HEK293 (cell line): ENCODE results near the gene EGR4.

Experiments
- CTCF ChIA-PET: fragments of 350-600 bp; formaldehyde crosslinking; extraction: SDS; loops from one replicate; lab custom pipeline; 2021; ENCODE audit warnings: antibody characterized with exemption; lab: Yijun Ruan, JAX
- POLR2A ChIA-PET: fragments of 300-600 bp; formaldehyde crosslinking; extraction: SDS; loops from one replicate; lab custom pipeline; 2020; ENCODE audit warnings: antibody characterized with exemption, inconsistent platforms; lab: Yijun Ruan, JAX
- H3K27ac ChIP-seq: fragments of 200-500 bp; sonication (Bioruptor generic); 2 replicates; pipeline ENCODE4 v1.5.1; 2014; ENCODE audit warnings: low read depth, low read length, control low read depth, inconsistent platforms; ENCODE audit errors: extremely low read depth
- H3K36me3 ChIP-seq, 2 experiments: fragments of 200-500 bp in 1 of 2; sonication (Bioruptor generic) in 1 of 2; 1 replicate in 1 of 2; 2 replicates in 1 of 2; pipeline ENCODE4 v1.5.1; 2014 to 2017; ENCODE audit warnings: inconsistent platforms in 2 of 2, low read length in 2 of 2; ENCODE audit not compliant: control insufficient read depth in 2 of 2, insufficient read depth in 1 of 2
- H3K4me1 ChIP-seq: fragments of 200-500 bp; sonication (Bioruptor generic); 2 replicates; pipeline ENCODE4 v1.5.1; 2014; ENCODE audit warnings: mild to moderate bottlenecking, low read length, inconsistent platforms; ENCODE audit not compliant: control insufficient read depth, insufficient read depth
- H3K4me3 ChIP-seq: 2 replicates; pipeline ENCODE4 v1.5.1; 2011; ENCODE audit warnings: low read depth, mild to moderate bottlenecking, control low read depth, low read length, moderate library complexity
- H3K9me3 ChIP-seq: fragments of 200-500 bp; sonication (Bioruptor generic); 2 replicates; pipeline ENCODE4 v1.5.1; 2014; ENCODE audit warnings: low read depth, low read length, inconsistent platforms; ENCODE audit not compliant: control insufficient read depth, insufficient read depth
- GLI4 ChIP-seq: fragments of 450-650 bp; formaldehyde crosslinking; IDR thresholded peaks from 2 replicates; pipeline ENCODE4 v1.5.1; 2016; ENCODE audit warnings: missing biosample characterization, missing genetic modification characterization
- KLF16 ChIP-seq: fragments of 450-650 bp; formaldehyde crosslinking; IDR thresholded peaks from 2 replicates; pipeline ENCODE4 v1.5.1; 2017; ENCODE audit warnings: missing biosample characterization, missing genetic modification characterization
- MZF1 ChIP-seq: fragments of 450-650 bp; formaldehyde crosslinking; IDR thresholded peaks from 2 replicates; pipeline ENCODE4 v1.5.1; 2017; ENCODE audit warnings: missing biosample characterization, missing genetic modification characterization, borderline replicate concordance
- PATZ1 ChIP-seq: fragments of 450-650 bp; formaldehyde crosslinking; IDR thresholded peaks from 2 replicates; pipeline ENCODE4 v1.5.1; 2016; ENCODE audit warnings: missing biosample characterization, missing genetic modification characterization
- TCF7L2 ChIP-seq: IDR thresholded peaks from 2 replicates; pipeline ENCODE4 v1.6.1; 2011; ENCODE audit warnings: low read depth, mild to moderate bottlenecking, inconsistent platforms, low read length, moderate library complexity, borderline replicate concordance
- TSHZ1 ChIP-seq: fragments of 450-650 bp; formaldehyde crosslinking; IDR thresholded peaks from 2 replicates; pipeline ENCODE4 v1.5.1; 2016; ENCODE audit warnings: missing biosample characterization, missing genetic modification characterization, borderline replicate concordance
- ZBTB1 ChIP-seq: fragments of 450-650 bp; formaldehyde crosslinking; IDR thresholded peaks from 2 replicates; pipeline ENCODE4 v1.5.1; 2016; ENCODE audit warnings: missing biosample characterization, missing genetic modification characterization
- ZBTB10 ChIP-seq: fragments of 450-650 bp; formaldehyde crosslinking; IDR thresholded peaks from 2 replicates; pipeline ENCODE4 v1.5.1; 2016; ENCODE audit warnings: missing biosample characterization, missing genetic modification characterization
- ZBTB11 ChIP-seq: fragments of 450-650 bp; formaldehyde crosslinking; conservative IDR thresholded peaks from 2 replicates; pipeline ENCODE4 v1.5.1; 2016; ENCODE audit warnings: low read depth, missing biosample characterization, missing genetic modification characterization
- ZBTB26 ChIP-seq: fragments of 450-650 bp; formaldehyde crosslinking; optimal IDR thresholded peaks from 2 replicates; pipeline ENCODE3; 2016; ENCODE audit warnings: missing biosample characterization, mild to moderate bottlenecking, missing genetic modification characterization
- ZBTB6 ChIP-seq: fragments of 450-650 bp; formaldehyde crosslinking; IDR thresholded peaks from 2 replicates; pipeline ENCODE4 v1.5.1; 2017; ENCODE audit warnings: missing biosample characterization, missing genetic modification characterization
- ZBTB8A ChIP-seq: fragments of 450-650 bp; formaldehyde crosslinking; IDR thresholded peaks from 2 replicates; pipeline ENCODE4 v1.5.1; 2016; ENCODE audit warnings: missing biosample characterization, missing genetic modification characterization
- ZNF112 ChIP-seq: fragments of 450-650 bp; formaldehyde crosslinking; IDR thresholded peaks from 2 replicates; pipeline ENCODE4 v1.5.0; 2017; ENCODE audit warnings: missing biosample characterization, missing genetic modification characterization
- ZNF169 ChIP-seq: fragments of 450-650 bp; formaldehyde crosslinking; IDR thresholded peaks from 2 replicates; pipeline ENCODE4 v1.5.1; 2016; ENCODE audit warnings: missing biosample characterization, missing genetic modification characterization
- ZNF335 ChIP-seq: fragments of 450-650 bp; formaldehyde crosslinking; conservative IDR thresholded peaks from 2 replicates; pipeline ENCODE4 v1.5.1; 2016; ENCODE audit warnings: missing biosample characterization, missing genetic modification characterization
- ZNF341 ChIP-seq: fragments of 450-650 bp; formaldehyde crosslinking; IDR thresholded peaks from 2 replicates; pipeline ENCODE4; 2016; ENCODE audit warnings: low read depth, missing biosample characterization, missing genetic modification characterization
- ZNF391 ChIP-seq: fragments of 450-650 bp; formaldehyde crosslinking; IDR thresholded peaks from 2 replicates; pipeline ENCODE4 v1.5.1; 2016; ENCODE audit warnings: low read depth, missing biosample characterization, missing genetic modification characterization, borderline replicate concordance
- ZNF560 ChIP-seq: fragments of 450-650 bp; formaldehyde crosslinking; IDR thresholded peaks from 2 replicates; pipeline ENCODE4 v1.5.1; 2017; ENCODE audit warnings: missing biosample characterization, missing genetic modification characterization, borderline replicate concordance
- ZNF677 ChIP-seq: fragments of 450-650 bp; IDR thresholded peaks from 2 replicates; pipeline ENCODE4 v1.5.0; 2018; ENCODE audit warnings: missing biosample characterization, mild to moderate bottlenecking, missing genetic modification characterization, moderate library complexity

The EGR4 gene

GRCh38 chr2:73283545-73284295, 9.6 kb downstream of the EGR4 start:
- H3K27ac ChIP-seq, result peak overlapping the region; percentile 64; the same call in 1 of the 2 replicates
- TF ChIP-seq ZBTB1 (no peak), ZNF677 (tag by site-specific recombination) (no peak), ZNF341 (tag by site-specific recombination) (peak; percentile 89), ZBTB10 (0 out of 2 replicates have a peak, but pooled peaks have one; percentile 17), ZNF335 (tag by site-specific recombination) (peak; percentile 73), KLF16 (tag by site-specific recombination) (0 out of 2 replicates have a peak, but pooled peaks have one; percentile 30), MZF1 (tag by site-specific recombination) (no peak), ZNF560 (no peak), ZNF169 (tag by site-specific recombination) (no peak), ZBTB8A (tag by site-specific recombination) (0 out of 2 replicates have a peak, but pooled peaks have one; percentile 7), GLI4 (tag by site-specific recombination) (no peak), ZNF391 (no peak), TCF7L2 (no peak), ZBTB6 (no peak), TSHZ1 (tag by site-specific recombination) (no peak), PATZ1 (peak; percentile 46; the same call in 1 of the 2 replicates), ZNF112 (no peak), ZBTB26 (tag by site-specific recombination) (peak; percentile 73), ZBTB11 (no peak)
- peaks cover 8% of the 10 kb centered on the region for H3K4me1 ChIP-seq
- POLR2A ChIA-PET, result no interaction called here
- no peaks in the 10 kb centered on the region for H3K9me3 ChIP-seq
- peaks cover 0 to 11% of the 10 kb centered on the region in 2 experiments; a peak in 1 of 3 replicates for H3K36me3 ChIP-seq
- CTCF ChIA-PET, result no interaction called here
- H3K4me3 ChIP-seq, result peak overlapping the region; percentile 55
